WTC11 (cell line): ENCODE data around the gene ADAM11. TPM values are rescaled to one million over a fixed set of nuclear protein-coding genes. Genes with fewer than 3 reads are reported as not detected.

Source experiments
- ATAC-seq: fragments of 200-7000 bp; cut with Tn5 transposase; 2 replicates; pipeline ENCODE4 v1.10.0; 2021; ENCODE audit warnings: mild to moderate bottlenecking, moderate library complexity
- CTCF ChIA-PET: fragments of 300-600 bp; sonication (Branson Sonifier 250); formaldehyde crosslinking; loops from one replicate; lab custom pipeline; 2021; ENCODE audit warnings: antibody characterized with exemption; lab: Charles Lee
- POLR2A ChIA-PET: fragments of 350-600 bp; sonication (Branson Sonifier 250); formaldehyde crosslinking; loops from one replicate; lab custom pipeline; 2021; ENCODE audit warnings: antibody characterized with exemption; lab: Charles Lee
- DNase-seq: peaks from one replicate; pipeline ENCODE4 v3.0.0; 2021; ENCODE audit warnings: low spot score
- H3K27ac Mint-ChIP-seq: 2 replicates; pipeline ENCODE4 v1.8.0; 2021; ENCODE audit warnings: mixed read lengths
- H3K27me3 Mint-ChIP-seq: 2 replicates; pipeline ENCODE4 v1.8.0; 2021; ENCODE audit warnings: low read depth, mild to moderate bottlenecking, moderate library complexity, mixed read lengths
- H3K36me3 Mint-ChIP-seq: 2 replicates; pipeline ENCODE4 v1.8.0; 2021; ENCODE audit warnings: mixed read lengths
- H3K4me1 Mint-ChIP-seq: 2 replicates; pipeline ENCODE4 v1.8.0; 2022; ENCODE audit warnings: mixed read lengths
- H3K4me3 Mint-ChIP-seq: 2 replicates; pipeline ENCODE4 v1.8.0; 2021; ENCODE audit warnings: mild to moderate bottlenecking, moderate library complexity, mixed read lengths
- H3K9me3 Mint-ChIP-seq: 2 replicates; pipeline ENCODE4 v1.8.0; 2021; ENCODE audit warnings: mixed read lengths
- ATF3 ChIP-seq: sonication (generic); formaldehyde crosslinking; conservative IDR thresholded peaks from 2 replicates; pipeline ENCODE4 v1.8.1; 2022; ENCODE audit warnings: mild to moderate bottlenecking, missing genetic modification reagents
- CBFB ChIP-seq: sonication (generic); formaldehyde crosslinking; IDR thresholded peaks from 2 replicates; pipeline ENCODE4 v1.8.1; 2022; ENCODE audit warnings: mild to moderate bottlenecking, low read depth, missing genetic modification reagents
- CDX4 ChIP-seq: fragments of 250-450 bp; sonication (Bioruptor Pico); IDR thresholded peaks from 2 replicates; pipeline ENCODE4 v1.9.0; 2021; ENCODE audit warnings: moderate library complexity, mild to moderate bottlenecking, inconsistent platforms, borderline replicate concordance
- EMX1 ChIP-seq: fragments of 250-450 bp; sonication (Bioruptor Pico); IDR thresholded peaks from 2 replicates; pipeline ENCODE4 v1.8.0; 2021; ENCODE audit warnings: mild to moderate bottlenecking
- GTF2I ChIP-seq: fragments of 250-450 bp; sonication (Bioruptor Pico); conservative IDR thresholded peaks from 2 replicates; pipeline ENCODE4 v1.4.0; 2021; ENCODE audit warnings: mild to moderate bottlenecking
- JUN ChIP-seq: sonication (generic); formaldehyde crosslinking; IDR thresholded peaks from 2 replicates; pipeline ENCODE4 v1.8.0; 2023; ENCODE audit warnings: mild to moderate bottlenecking, missing genetic modification reagents
- NFYB ChIP-seq: sonication (generic); formaldehyde crosslinking; conservative IDR thresholded peaks from 2 replicates; pipeline ENCODE4 v1.8.0; 2022; ENCODE audit warnings: low read depth, missing genetic modification reagents
- NR2C2 ChIP-seq: sonication (generic); formaldehyde crosslinking; IDR thresholded peaks from 2 replicates; pipeline ENCODE4 v1.8.0; 2022; ENCODE audit warnings: mild to moderate bottlenecking, missing genetic modification reagents
- RORB ChIP-seq: fragments of 250-450 bp; sonication (Bioruptor Pico); IDR thresholded peaks from 2 replicates; pipeline ENCODE4 v1.9.0; 2021; ENCODE audit warnings: mild to moderate bottlenecking
- SP1 ChIP-seq: sonication (generic); formaldehyde crosslinking; conservative IDR thresholded peaks from 2 replicates; pipeline ENCODE4 v1.8.1; 2022; ENCODE audit warnings: missing genetic modification reagents
- TEAD4 ChIP-seq: sonication (generic); formaldehyde crosslinking; IDR thresholded peaks from 2 replicates; pipeline ENCODE4 v1.8.0; 2022; ENCODE audit warnings: mild to moderate bottlenecking, missing genetic modification reagents
- ZBTB43 ChIP-seq: sonication (generic); formaldehyde crosslinking; IDR thresholded peaks from 2 replicates; pipeline ENCODE4 v1.8.1; 2023; ENCODE audit warnings: mild to moderate bottlenecking, missing genetic modification reagents
- ZNF396 ChIP-seq: fragments of 250-450 bp; sonication (Bioruptor Pico); IDR thresholded peaks from 2 replicates; pipeline ENCODE4 v1.8.0; 2021; ENCODE audit warnings: mild to moderate bottlenecking, moderate library complexity, borderline replicate concordance
- ZNF416 ChIP-seq: fragments of 250-450 bp; sonication (Bioruptor Pico); IDR thresholded peaks from 2 replicates; pipeline ENCODE4 v1.9.0; 2021; ENCODE audit warnings: mild to moderate bottlenecking, inconsistent platforms
- ZNF423 ChIP-seq: fragments of 250-450 bp; sonication (Bioruptor Pico); IDR thresholded peaks from 2 replicates; pipeline ENCODE4 v2.1.2; 2022; ENCODE audit warnings: mild to moderate bottlenecking, moderate library complexity
- ZNF532 ChIP-seq: fragments of 250-450 bp; sonication (Bioruptor Pico); IDR thresholded peaks from 2 replicates; pipeline ENCODE4 v1.9.0; 2021; ENCODE audit warnings: mild to moderate bottlenecking, borderline replicate concordance
- ZNF671 ChIP-seq: fragments of 250-450 bp; sonication (Bioruptor Pico); IDR thresholded peaks from 2 replicates; pipeline ENCODE4 v1.8.0; 2021; ENCODE audit warnings: mild to moderate bottlenecking
- total RNA-seq: library from RNA; stranded (reverse); gene quantifications from 3 replicates; pipeline ENCODE4 v1.2.3, GENCODE V29; 2021
- TF ChIP-seq, protein P1 (sequence below): sonication (generic); formaldehyde crosslinking; IDR thresholded peaks from 2 replicates; pipeline ENCODE4 v1.8.1; 2022; ENCODE audit warnings: missing genetic modification reagents, borderline replicate concordance
- TF ChIP-seq, protein P2 (sequence below): fragments of 250-450 bp; sonication (Bioruptor Pico); IDR thresholded peaks from 2 replicates; pipeline ENCODE4 v1.9.0; 2021; ENCODE audit warnings: mild to moderate bottlenecking

The ADAM11 gene
- total RNA-seq, 1 experiment from 2014 or later: 3.0 TPM

DNA sequence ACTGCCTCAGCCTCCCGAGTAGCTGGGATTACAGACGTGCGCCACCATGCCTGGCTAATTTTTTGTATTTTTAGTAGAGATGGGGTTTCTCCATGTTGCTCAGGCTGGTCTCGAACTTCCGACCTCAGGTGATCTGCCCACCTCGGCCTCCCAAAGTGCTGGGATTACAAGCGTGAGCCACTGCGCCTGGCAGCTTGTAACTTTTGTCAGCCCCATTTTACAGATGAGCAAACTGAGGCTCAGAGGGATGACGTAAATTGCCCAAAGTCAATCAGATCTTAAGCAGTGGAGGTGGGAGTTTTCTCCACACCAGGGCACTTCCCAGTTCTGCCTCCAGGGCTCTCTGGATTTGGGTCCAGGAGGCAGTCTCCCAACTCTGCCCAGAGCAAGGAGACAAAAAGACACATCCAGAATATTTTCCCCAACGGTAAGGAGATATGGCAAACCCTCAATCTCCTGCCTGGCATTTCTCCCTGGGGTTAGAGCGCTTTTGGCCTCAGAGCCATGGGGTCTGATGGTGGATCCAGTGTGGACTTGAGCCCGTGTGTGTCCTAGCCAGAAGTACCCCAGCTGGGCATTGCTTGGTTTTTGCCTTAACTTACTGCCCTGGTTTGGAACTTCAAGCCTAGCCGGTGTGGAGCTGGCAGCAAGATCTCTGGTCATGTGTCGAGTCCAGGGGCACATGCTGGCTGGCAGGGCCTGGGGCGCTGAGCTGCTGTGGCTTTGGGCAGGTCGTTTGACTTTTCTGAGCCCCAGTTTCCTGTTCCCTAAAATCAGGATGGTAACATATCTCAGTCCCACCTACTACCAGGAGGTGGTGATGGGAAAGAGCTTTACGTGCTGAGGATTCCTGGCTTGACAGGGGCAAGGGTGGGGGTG lies 3.4 kb downstream of the ADAM11 start:
- no peaks in the 10 kb centered on the region for H3K9me3 Mint-ChIP-seq
- no peak for DNase-seq
- TF ChIP-seq SP1 (CRISPR knock-in tag) (no peak), EMX1 (CRISPR knock-in tag) (no peak), GTF2I (CRISPR knock-in tag) (0 out of 2 replicates have a peak, but pooled peaks have one; percentile 9), CBFB (CRISPR knock-in tag) (no peak), ZNF532 (no peak), ZNF416 (no peak)
- TF ChIP-seq, protein P1, sequence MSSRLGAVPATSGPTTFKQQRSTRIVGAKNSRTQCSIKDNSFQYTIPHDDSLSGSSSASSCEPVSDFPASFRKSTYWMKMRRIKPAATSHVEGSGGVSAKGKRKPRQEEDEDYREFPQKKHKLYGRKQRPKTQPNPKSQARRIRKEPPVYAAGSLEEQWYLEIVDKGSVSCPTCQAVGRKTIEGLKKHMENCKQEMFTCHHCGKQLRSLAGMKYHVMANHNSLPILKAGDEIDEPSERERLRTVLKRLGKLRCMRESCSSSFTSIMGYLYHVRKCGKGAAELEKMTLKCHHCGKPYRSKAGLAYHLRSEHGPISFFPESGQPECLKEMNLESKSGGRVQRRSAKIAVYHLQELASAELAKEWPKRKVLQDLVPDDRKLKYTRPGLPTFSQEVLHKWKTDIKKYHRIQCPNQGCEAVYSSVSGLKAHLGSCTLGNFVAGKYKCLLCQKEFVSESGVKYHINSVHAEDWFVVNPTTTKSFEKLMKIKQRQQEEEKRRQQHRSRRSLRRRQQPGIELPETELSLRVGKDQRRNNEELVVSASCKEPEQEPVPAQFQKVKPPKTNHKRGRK (CRISPR knock-in tag): no peak
- TF ChIP-seq, protein P2, sequence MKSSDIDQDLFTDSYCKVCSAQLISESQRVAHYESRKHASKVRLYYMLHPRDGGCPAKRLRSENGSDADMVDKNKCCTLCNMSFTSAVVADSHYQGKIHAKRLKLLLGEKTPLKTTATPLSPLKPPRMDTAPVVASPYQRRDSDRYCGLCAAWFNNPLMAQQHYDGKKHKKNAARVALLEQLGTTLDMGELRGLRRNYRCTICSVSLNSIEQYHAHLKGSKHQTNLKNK (CRISPR knock-in tag): no peak
- TF ChIP-seq, all 79 proteins: peak for 1
- Mint-ChIP-seq H3K4me1 (peaks cover 6% of the 10 kb centered on the region; the same call in 1 of the 2 replicates), H3K27ac (no peak overlapping the region), H3K36me3 (no peaks in the 10 kb centered on the region), H3K27me3 (peaks cover 61% of the 10 kb centered on the region), H3K4me3 (no peak overlapping the region)
- POLR2A ChIA-PET: no interaction called here
- no peak for ATAC-seq
- CTCF ChIA-PET: interaction anchor here (0.6 to 3.7 kb wide), 11 partner anchors 9 to 377 kb away, joined by 3 to 16 read pairs (median 3); no protein-coding TSS in a partner anchor

DNA sequence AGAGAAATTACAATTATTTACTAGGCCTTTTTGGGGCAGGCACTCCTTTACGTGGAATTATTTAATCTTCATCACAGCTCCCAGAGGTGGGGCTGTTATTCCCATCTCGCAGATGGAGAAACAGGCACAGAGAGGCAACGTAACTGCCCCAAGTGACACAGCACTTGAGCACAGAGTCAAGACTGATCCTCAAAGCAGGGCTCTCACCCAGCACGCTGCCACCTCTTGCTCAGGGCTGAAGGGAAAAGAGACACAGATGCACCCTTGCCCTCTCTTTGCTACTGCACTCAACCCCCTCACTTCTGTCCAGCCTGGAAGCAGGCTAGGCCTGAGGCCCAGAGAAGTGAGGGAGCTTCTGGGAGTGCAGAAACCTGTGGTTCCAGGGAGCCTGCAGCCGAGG lies 4.4 kb downstream of the ADAM11 start:
- no peak for TF ChIP-seq ZNF671 (CRISPR knock-in tag)
- DNase-seq (no peak), ATAC-seq (no peak)
- Mint-ChIP-seq H3K36me3 (no peaks in the 10 kb centered on the region), H3K4me1 (peaks cover 11% of the 10 kb centered on the region), H3K9me3 (no peaks in the 10 kb centered on the region), H3K27me3 (peaks cover 51% of the 10 kb centered on the region), H3K4me3 (no peak overlapping the region), H3K27ac (no peak overlapping the region)
- CTCF ChIA-PET: interaction anchor here (0.6 to 3.7 kb wide), 8 partner anchors 8 to 378 kb away, joined by 3 to 16 read pairs (median 4); no protein-coding TSS in a partner anchor
- POLR2A ChIA-PET: no interaction called here

GRCh38 chr17:44765965-44766364 lies 7.2 kb downstream of the ADAM11 start:
- ATAC-seq (peak; percentile 33), DNase-seq (no peak)
- CTCF ChIA-PET: interaction anchor here (1.0 to 1.5 kb wide), 4 partner anchors 9 to 100 kb away, joined by 3 to 7 read pairs (median 4); no protein-coding TSS in a partner anchor
- H3K36me3 Mint-ChIP-seq: no peaks in the 10 kb centered on the region
- H3K9me3 Mint-ChIP-seq: no peaks in the 10 kb centered on the region
- peaks cover 28% of the 10 kb centered on the region for H3K27me3 Mint-ChIP-seq
- H3K4me1 Mint-ChIP-seq: peaks cover 11% of the 10 kb centered on the region
- POLR2A ChIA-PET: interaction anchor here (0.5 to 0.7 kb wide), 2 partner anchors 11 to 63 kb away, joined by 3 to 4 read pairs; no protein-coding TSS in a partner anchor
- H3K4me3 Mint-ChIP-seq: no peak overlapping the region
- H3K27ac Mint-ChIP-seq: no peak overlapping the region
- TF ChIP-seq CDX4 (CRISPR knock-in tag) (no peak), ATF3 (no peak), ZBTB43 (CRISPR knock-in tag) (no peak), ZNF423 (CRISPR knock-in tag) (no peak), NFYB (CRISPR knock-in tag) (no peak), RORB (CRISPR knock-in tag) (no peak), SP1 (CRISPR knock-in tag) (no peak), TEAD4 (no peak), ZNF396 (CRISPR knock-in tag) (no peak), JUN (CRISPR knock-in tag) (no peak), NR2C2 (no peak)
- TF ChIP-seq, protein P1 (CRISPR knock-in tag): no peak
- TF ChIP-seq, all 79 proteins: peak for 0
